A673 (cell line): Measurements from ENCODE around the gene TSHZ2. TPM values are rescaled to one million over a fixed set of nuclear protein-coding genes. Genes with fewer than 3 reads are reported as not detected.
"Not testable (repeated sequence)": the region's sequence is repeated elsewhere in the genome, so short reads cannot be mapped to it uniquely, and the experiment has no call there.

Source experiments
- BruUV-seq: library from RNA; stranded (reverse); fragments of 400-500 nt; replicated peaks from 2 replicates; lab custom pipeline; 2021; lab: Mats Ljungman, UMichigan
- CTCF ChIA-PET: fragments of 300-600 bp; sonication (Branson Sonifier 250); formaldehyde crosslinking; loops from one replicate; lab custom pipeline; 2022; ENCODE audit warnings: antibody characterized with exemption; lab: Charles Lee
- POLR2A ChIA-PET: fragments of 300-600 bp; sonication (Branson Sonifier 250); formaldehyde crosslinking; loops from one replicate; lab custom pipeline; 2022; ENCODE audit warnings: antibody characterized with exemption; ENCODE audit not compliant: low non-redundant PET; lab: Charles Lee
- DNase-seq: peaks from one replicate; pipeline ENCODE4 v3.0.0-alpha.2; 2015; ENCODE audit warnings: low spot score
- H3K27ac ChIP-seq: fragments of 200-600 bp; sonication (generic); 2 replicates; pipeline ENCODE4 v1.5.1; 2016; ENCODE audit warnings: mixed run types, low read depth, mild to moderate bottlenecking, mixed read lengths, antibody characterized with exemption, low read length; ENCODE audit not compliant: poor library complexity, severe bottlenecking
- H3K27me3 ChIP-seq: fragments of 200-600 bp; sonication (generic); replicated peaks from 2 replicates; pipeline ENCODE4 v1.6.1; 2017; ENCODE audit warnings: mixed run types, low read depth, mild to moderate bottlenecking, mixed read lengths, antibody characterized with exemption, low read length; ENCODE audit not compliant: insufficient read depth, poor library complexity
- H3K36me3 ChIP-seq: fragments of 200-600 bp; sonication (generic); 2 replicates; pipeline ENCODE4 v1.6.1; 2016; ENCODE audit warnings: mixed run types, mild to moderate bottlenecking, mixed read lengths, antibody characterized with exemption, low read length; ENCODE audit not compliant: insufficient read depth, poor library complexity, severe bottlenecking
- H3K4me1 ChIP-seq: fragments of 200-600 bp; sonication (generic); 2 replicates; pipeline ENCODE4 v1.6.1; 2017; ENCODE audit warnings: mixed run types, mild to moderate bottlenecking, mixed read lengths, antibody characterized with exemption, low read length; ENCODE audit not compliant: insufficient read depth, poor library complexity, severe bottlenecking
- H3K4me3 ChIP-seq: fragments of 200-600 bp; sonication (generic); 2 replicates; pipeline ENCODE4 v1.5.1; 2016; ENCODE audit warnings: low read depth, mixed run types, mild to moderate bottlenecking, mixed read lengths, low read length; ENCODE audit not compliant: poor library complexity, severe bottlenecking
- H3K9me3 ChIP-seq: fragments of 200-600 bp; sonication (generic); 2 replicates; pipeline ENCODE4 v1.6.1; 2016; ENCODE audit warnings: mixed run types, low read depth, mild to moderate bottlenecking, mixed read lengths, antibody characterized with exemption, low read length; ENCODE audit not compliant: poor library complexity, severe bottlenecking
- EZH2 ChIP-seq: fragments of 200-600 bp; sonication (generic); IDR thresholded peaks from 2 replicates; pipeline ENCODE4 v1.6.1; 2017; ENCODE audit warnings: borderline replicate concordance, low read depth, mild to moderate bottlenecking, mixed read lengths, antibody characterized with exemption, low read length; ENCODE audit not compliant: poor library complexity, severe bottlenecking
- intact Hi-C: fragments of 100-400 bp; cut with micrococcal nuclease; formaldehyde crosslinking; loops from one replicate; pipeline ENCODE4 v1.10.0; 2022; ENCODE audit not compliant: unreplicated experiment
- total RNA-seq: library from RNA; stranded (reverse); gene quantifications from 2 replicates; pipeline ENCODE4 v1.2.3, GENCODE V29; 2021
- TF ChIP-seq, protein P1 (sequence below): fragments of 300-800, 200-600 bp; sonication (generic); conservative IDR thresholded peaks from 2 replicates; pipeline ENCODE4 v1.5.1; 2017; ENCODE audit warnings: low read depth, mild to moderate bottlenecking, antibody characterized with exemption, low read length, moderate library complexity, mixed read lengths

TSHZ2 gene
- total RNA-seq, 1 experiment from 2014 or later: 4.1 TPM

- CTCF ChIA-PET: no interaction called here
- no peak for TF ChIP-seq EZH2
- TF ChIP-seq, protein P1, sequence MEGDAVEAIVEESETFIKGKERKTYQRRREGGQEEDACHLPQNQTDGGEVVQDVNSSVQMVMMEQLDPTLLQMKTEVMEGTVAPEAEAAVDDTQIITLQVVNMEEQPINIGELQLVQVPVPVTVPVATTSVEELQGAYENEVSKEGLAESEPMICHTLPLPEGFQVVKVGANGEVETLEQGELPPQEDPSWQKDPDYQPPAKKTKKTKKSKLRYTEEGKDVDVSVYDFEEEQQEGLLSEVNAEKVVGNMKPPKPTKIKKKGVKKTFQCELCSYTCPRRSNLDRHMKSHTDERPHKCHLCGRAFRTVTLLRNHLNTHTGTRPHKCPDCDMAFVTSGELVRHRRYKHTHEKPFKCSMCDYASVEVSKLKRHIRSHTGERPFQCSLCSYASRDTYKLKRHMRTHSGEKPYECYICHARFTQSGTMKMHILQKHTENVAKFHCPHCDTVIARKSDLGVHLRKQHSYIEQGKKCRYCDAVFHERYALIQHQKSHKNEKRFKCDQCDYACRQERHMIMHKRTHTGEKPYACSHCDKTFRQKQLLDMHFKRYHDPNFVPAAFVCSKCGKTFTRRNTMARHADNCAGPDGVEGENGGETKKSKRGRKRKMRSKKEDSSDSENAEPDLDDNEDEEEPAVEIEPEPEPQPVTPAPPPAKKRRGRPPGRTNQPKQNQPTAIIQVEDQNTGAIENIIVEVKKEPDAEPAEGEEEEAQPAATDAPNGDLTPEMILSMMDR: no peak
- H3K4me1 ChIP-seq: no peaks in the 10 kb centered on the region
These were observed 557.5 kb downstream of the TSHZ2 start for GRCh38 chr20:53529658-53530057.

DNA sequence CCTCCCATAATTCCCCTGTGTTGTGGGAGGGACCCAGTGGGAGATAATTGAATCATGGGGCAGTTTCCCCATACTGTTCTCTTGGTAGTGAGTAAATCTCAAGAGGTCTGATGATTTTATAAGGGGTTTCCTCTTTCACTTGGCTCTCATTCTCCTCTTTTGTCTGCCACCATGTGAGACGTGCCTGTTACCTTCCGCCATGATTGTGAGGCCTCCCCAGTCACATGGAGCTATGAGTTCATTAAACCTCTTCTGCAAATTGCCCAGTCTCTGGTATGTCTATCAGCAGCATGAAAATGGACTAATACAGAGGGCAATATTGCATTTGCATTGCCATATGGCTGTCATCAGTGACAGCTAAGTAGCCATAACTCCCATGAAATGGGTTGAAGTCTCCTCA is 558.3 kb downstream of the TSHZ2 start:
- Histone ChIP-seq H3K4me1 (no peaks in the 10 kb centered on the region), H3K36me3 (no peaks in the 10 kb centered on the region), H3K9me3 (no peaks in the 10 kb centered on the region), H3K27ac (no peak overlapping the region), H3K4me3 (no peak overlapping the region), H3K27me3 (no peaks in the 10 kb centered on the region)
- BruUV-seq: no TSS peak
- TF ChIP-seq EZH2: no peak
- TF ChIP-seq, protein P1: no peak
- POLR2A ChIA-PET: no interaction called here
- DNase-seq: no peak
- CTCF ChIA-PET: no interaction called here
- intact Hi-C loops: no loop called here

More at GRCh38 chr20:53529658-53530057, 557.5 kb downstream of the TSHZ2 start:
- H3K9me3 ChIP-seq: no peaks in the 10 kb centered on the region
- POLR2A ChIA-PET: no interaction called here
- no peak overlapping the region for H3K4me3 ChIP-seq
- no peak overlapping the region for H3K27ac ChIP-seq
- intact Hi-C loops: no loop called here
- no peaks in the 10 kb centered on the region for H3K36me3 ChIP-seq
- DNase-seq: no peak
- BruUV-seq: no TSS peak
- no peaks in the 10 kb centered on the region for H3K27me3 ChIP-seq

- H3K9me3 ChIP-seq, POLR2A ChIA-PET, BruUV-seq, H3K36me3 ChIP-seq, CTCF ChIA-PET, intact Hi-C loops, H3K27me3 ChIP-seq, H3K27ac ChIP-seq, H3K4me1 ChIP-seq, H3K4me3 ChIP-seq, DNase-seq: not testable (repeated sequence)
These were observed 560.6 kb downstream of the TSHZ2 start for GRCh38 chr20:53532654-53533312.

DNA sequence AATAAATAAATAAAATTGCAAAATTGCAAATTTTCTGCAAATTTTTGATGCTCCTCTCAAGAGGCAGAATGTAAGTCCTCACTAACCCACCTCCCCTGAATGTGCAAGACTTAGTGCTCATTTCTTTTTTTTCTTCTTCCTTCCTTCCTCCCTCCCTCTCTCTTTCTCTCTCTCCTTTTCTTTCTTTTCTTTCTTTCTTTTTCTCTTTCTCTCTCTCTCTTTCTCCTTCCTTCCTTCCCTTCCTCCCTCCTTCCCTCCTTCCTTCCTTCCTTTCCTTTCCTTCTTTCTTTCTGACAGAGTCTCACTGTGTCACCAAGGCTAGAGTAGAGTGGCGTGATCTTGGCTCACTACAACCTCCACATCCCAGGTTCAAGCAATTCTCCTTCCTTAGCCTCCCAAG is 561.3 kb downstream of the TSHZ2 start:
- intact Hi-C loops: no loop called here
- POLR2A ChIA-PET: no interaction called here
- BruUV-seq: no TSS peak

More for the DNA sequence above, 561.3 kb downstream of the TSHZ2 start:
- Histone ChIP-seq H3K4me3 (no peak overlapping the region), H3K27me3 (no peaks in the 10 kb centered on the region), H3K4me1 (no peaks in the 10 kb centered on the region), H3K36me3 (no peaks in the 10 kb centered on the region), H3K9me3 (no peaks in the 10 kb centered on the region), H3K27ac (no peak overlapping the region)
- CTCF ChIA-PET: no interaction called here
- no peak for DNase-seq
- TF ChIP-seq, protein P1: no peak
- no peak for TF ChIP-seq EZH2
